WTC11 (cell line): ENCODE results near the gene IFNGR1. TPM values are rescaled to one million over a fixed set of nuclear protein-coding genes. Genes with fewer than 3 reads are reported as not detected.

Source experiments
- CREM ChIP-seq: sonication (generic); formaldehyde crosslinking; IDR thresholded peaks from 2 replicates; pipeline ENCODE4 v1.8.1; 2022; ENCODE audit warnings: mild to moderate bottlenecking, missing genetic modification reagents, moderate library complexity
- ERG ChIP-seq: fragments of 250-450 bp; sonication (Bioruptor Pico); IDR thresholded peaks from 2 replicates; pipeline ENCODE4 v1.8.0; 2021; ENCODE audit warnings: mild to moderate bottlenecking
- ETV6 ChIP-seq: sonication (generic); formaldehyde crosslinking; IDR thresholded peaks from 2 replicates; pipeline ENCODE4 v1.8.1; 2022; ENCODE audit warnings: mild to moderate bottlenecking, missing genetic modification reagents
- FOXP1 ChIP-seq: sonication (generic); formaldehyde crosslinking; IDR thresholded peaks from 2 replicates; pipeline ENCODE4 v1.8.0; 2022; ENCODE audit warnings: missing genetic modification reagents, mild to moderate bottlenecking, moderate library complexity, borderline replicate concordance
- FOXP4 ChIP-seq: sonication (generic); formaldehyde crosslinking; IDR thresholded peaks from 2 replicates; pipeline ENCODE4 v1.8.0; 2022; ENCODE audit warnings: mild to moderate bottlenecking, missing genetic modification reagents
- IRF2 ChIP-seq: sonication (generic); formaldehyde crosslinking; IDR thresholded peaks from 2 replicates; pipeline ENCODE4 v1.8.0; 2022; ENCODE audit warnings: low read depth, missing genetic modification reagents, borderline replicate concordance
- MLX ChIP-seq: sonication (generic); formaldehyde crosslinking; IDR thresholded peaks from 2 replicates; pipeline ENCODE4 v1.8.1; 2023; ENCODE audit warnings: mild to moderate bottlenecking, missing genetic modification reagents, moderate library complexity
- NFE2L1 ChIP-seq: sonication (generic); formaldehyde crosslinking; IDR thresholded peaks from 2 replicates; pipeline ENCODE4 v1.8.1; 2023; ENCODE audit warnings: missing genetic modification reagents
- NR2C2 ChIP-seq: sonication (generic); formaldehyde crosslinking; IDR thresholded peaks from 2 replicates; pipeline ENCODE4 v1.8.0; 2022; ENCODE audit warnings: mild to moderate bottlenecking, missing genetic modification reagents
- STAT6 ChIP-seq: sonication (generic); formaldehyde crosslinking; conservative IDR thresholded peaks from 2 replicates; pipeline ENCODE4 v1.8.1; 2023; ENCODE audit warnings: mild to moderate bottlenecking, low read depth, missing genetic modification reagents, moderate library complexity
- TCF7 ChIP-seq: sonication (generic); formaldehyde crosslinking; IDR thresholded peaks from 2 replicates; pipeline ENCODE4 v1.8.0; 2022; ENCODE audit warnings: mild to moderate bottlenecking, low read depth, missing genetic modification reagents, moderate library complexity
- ZNF121 ChIP-seq: sonication (generic); formaldehyde crosslinking; IDR thresholded peaks from 2 replicates; pipeline ENCODE4 v1.8.0; 2023; ENCODE audit warnings: missing genetic modification reagents
- ZNF232 ChIP-seq: sonication (generic); formaldehyde crosslinking; IDR thresholded peaks from 2 replicates; pipeline ENCODE4 v1.8.0; 2022; ENCODE audit warnings: mild to moderate bottlenecking, missing genetic modification reagents
- ZNF416 ChIP-seq: fragments of 250-450 bp; sonication (Bioruptor Pico); IDR thresholded peaks from 2 replicates; pipeline ENCODE4 v1.9.0; 2021; ENCODE audit warnings: mild to moderate bottlenecking, inconsistent platforms
- ZNF532 ChIP-seq: fragments of 250-450 bp; sonication (Bioruptor Pico); IDR thresholded peaks from 2 replicates; pipeline ENCODE4 v1.9.0; 2021; ENCODE audit warnings: mild to moderate bottlenecking, borderline replicate concordance
- total RNA-seq: library from RNA; stranded (reverse); gene quantifications from 3 replicates; pipeline ENCODE4 v1.2.3, GENCODE V29; 2021

Gene IFNGR1
- total RNA-seq, 1 experiment from 2014 or later = 17.6 TPM

- 0 out of 2 replicates have a peak, but pooled peaks have one; percentile 19 for TF ChIP-seq ETV6 (CRISPR knock-in tag)
- TF ChIP-seq NFE2L1 (CRISPR knock-in tag) = no peak
- TF ChIP-seq FOXP4 = 0 out of 2 replicates have a peak, but pooled peaks have one; percentile 26
- TF ChIP-seq MLX = no peak
- TF ChIP-seq ZNF121 (CRISPR knock-in tag) = no peak
- TF ChIP-seq ZNF416 (CRISPR knock-in tag) = no peak
- peak; percentile 95 for TF ChIP-seq CREM (CRISPR knock-in tag)
- no peak for TF ChIP-seq TCF7 (CRISPR knock-in tag)
- TF ChIP-seq FOXP1 (CRISPR knock-in tag) = peak; percentile 76; the same call in 1 of the 2 replicates
- no peak for TF ChIP-seq ZNF532 (CRISPR knock-in tag)
- 0 out of 2 replicates have a peak, but pooled peaks have one; percentile 66 for TF ChIP-seq ZNF232 (CRISPR knock-in tag)
- TF ChIP-seq IRF2 (CRISPR knock-in tag) = no peak
- no peak for TF ChIP-seq STAT6 (CRISPR knock-in tag)
- no peak for TF ChIP-seq NR2C2 (CRISPR knock-in tag)
- no peak for TF ChIP-seq ERG (CRISPR knock-in tag)
These were observed at the start of gene IFNGR1 (continued) for GRCh38 chr6:137218917-137219663.
